Measurements from ENCODE around the gene ZNF341.

ZNF341 gene

GRCh38 chr20:33740189-33740588 lies 8.4 kb downstream of the ZNF341 start:
- Histone ChIP-seq H3K27me3 (ENCODE audit: low read depth, low read length) (no peaks in the 10 kb centered on the region), H3K4me1 (ENCODE audit: low read length) (no peaks in the 10 kb centered on the region), H3K9ac (ENCODE audit: low read length) (no peak overlapping the region), H3K9me3 (ENCODE audit: insufficient read depth, low read length) (peaks cover 18% of the 10 kb centered on the region), H3K79me2 (ENCODE audit: low read length) (no peaks in the 10 kb centered on the region), H3K4me3 (ENCODE audit: low read length) (no peak overlapping the region), H2AFZ (ENCODE audit: low read depth, low read length) (no peak overlapping the region), H3K4me2 (ENCODE audit: low read length) (no peak overlapping the region), H4K20me1 (ENCODE audit: insufficient read depth, low read length) (no peaks in the 10 kb centered on the region), H3K27ac (ENCODE audit: low read length) (no peak overlapping the region), H3K36me3 (replicated peaks; ENCODE audit: low read depth, low read length) (peaks cover 7% of the 10 kb centered on the region)
- TF ChIP-seq EZH2phosphoT487 (IDR thresholded peaks at IDR 0.05; ENCODE audit: low read depth) (no peak), CTCF (IDR thresholded peaks at IDR 0.05; ENCODE audit: low read depth, low read length) (no peak)

- Histone ChIP-seq H3K4me2 (ENCODE audit: low read length) (no peak overlapping the region), H3K9me3 (ENCODE audit: insufficient read depth, low read length) (no peaks in the 10 kb centered on the region), H3K36me3 (replicated peaks; ENCODE audit: low read depth, low read length) (no peaks in the 10 kb centered on the region), H2AFZ (ENCODE audit: low read depth, low read length) (no peak overlapping the region), H3K79me2 (ENCODE audit: low read length) (no peaks in the 10 kb centered on the region), H3K27ac (ENCODE audit: low read length) (no peak overlapping the region), H3K4me1 (ENCODE audit: low read length) (no peaks in the 10 kb centered on the region), H3K9ac (ENCODE audit: low read length) (no peak overlapping the region), H3K27me3 (ENCODE audit: low read depth, low read length) (no peaks in the 10 kb centered on the region), H4K20me1 (ENCODE audit: insufficient read depth, low read length) (no peaks in the 10 kb centered on the region), H3K4me3 (ENCODE audit: low read length) (no peak overlapping the region)
- no peak for TF ChIP-seq CTCF (IDR thresholded peaks at IDR 0.05; ENCODE audit: low read depth, low read length)
- TF ChIP-seq EZH2phosphoT487 (IDR thresholded peaks at IDR 0.05; ENCODE audit: low read depth), result no peak
Measured at GRCh38 chr20:33744181-33744580, 12.4 kb downstream of the ZNF341 start.

GRCh38 chr20:33744773-33745385 lies 13.1 kb downstream of the ZNF341 start:
- H2AFZ ChIP-seq (ENCODE audit: low read depth, low read length), result no peak overlapping the region
- no peak overlapping the region for H3K9ac ChIP-seq (ENCODE audit: low read length)
- H3K4me2 ChIP-seq (ENCODE audit: low read length), result no peak overlapping the region
- no peaks in the 10 kb centered on the region for H3K36me3 ChIP-seq (replicated peaks; ENCODE audit: low read depth, low read length)
- no peak overlapping the region for H3K27ac ChIP-seq (ENCODE audit: low read length)
- H3K4me1 ChIP-seq (ENCODE audit: low read length), result no peaks in the 10 kb centered on the region
- no peak overlapping the region for H3K4me3 ChIP-seq (ENCODE audit: low read length)
- H4K20me1 ChIP-seq (ENCODE audit: insufficient read depth, low read length), result no peaks in the 10 kb centered on the region
- H3K79me2 ChIP-seq (ENCODE audit: low read length), result no peaks in the 10 kb centered on the region
- no peaks in the 10 kb centered on the region for H3K27me3 ChIP-seq (ENCODE audit: low read depth, low read length)
- H3K9me3 ChIP-seq (ENCODE audit: insufficient read depth, low read length), result no peaks in the 10 kb centered on the region
- TF ChIP-seq EZH2phosphoT487 (IDR thresholded peaks at IDR 0.05; ENCODE audit: low read depth) (no peak), CTCF (IDR thresholded peaks at IDR 0.05; ENCODE audit: low read depth, low read length) (no peak)

- no peaks in the 10 kb centered on the region for H3K4me1 ChIP-seq (ENCODE audit: low read length)
- H3K36me3 ChIP-seq (replicated peaks; ENCODE audit: low read depth, low read length), result no peaks in the 10 kb centered on the region
- no peak overlapping the region for H2AFZ ChIP-seq (ENCODE audit: low read depth, low read length)
- H3K9ac ChIP-seq (ENCODE audit: low read length), result no peak overlapping the region
- no peaks in the 10 kb centered on the region for H3K9me3 ChIP-seq (ENCODE audit: insufficient read depth, low read length)
- H3K27ac ChIP-seq (ENCODE audit: low read length), result no peak overlapping the region
- no peak overlapping the region for H3K4me3 ChIP-seq (ENCODE audit: low read length)
- no peaks in the 10 kb centered on the region for H3K27me3 ChIP-seq (ENCODE audit: low read depth, low read length)
- no peaks in the 10 kb centered on the region for H4K20me1 ChIP-seq (ENCODE audit: insufficient read depth, low read length)
- no peaks in the 10 kb centered on the region for H3K79me2 ChIP-seq (ENCODE audit: low read length)
- TF ChIP-seq CTCF (IDR thresholded peaks at IDR 0.05; ENCODE audit: low read depth, low read length), result no peak
- TF ChIP-seq EZH2phosphoT487 (IDR thresholded peaks at IDR 0.05; ENCODE audit: low read depth), result no peak
- H3K4me2 ChIP-seq (ENCODE audit: low read length), result no peak overlapping the region
Measured at GRCh38 chr20:33746325-33746998, 14.7 kb downstream of the ZNF341 start.
